ENCODE results near the gene CNTLN. TPM values are rescaled to one million over a fixed set of nuclear protein-coding genes. Genes with fewer than 3 reads are reported as not detected.

Gene CNTLN
- total RNA-seq, 1 experiment from 2014 or later: 5.1 TPM

GRCh38 chr9:17166346-17166745, 31.5 kb downstream of the CNTLN start:
- Histone ChIP-seq H3K27me3 (ENCODE audit: insufficient read depth, low read length) (no peaks in the 10 kb centered on the region), H3K27ac (ENCODE audit: low read depth, low read length) (no peak overlapping the region), H4K20me1 (ENCODE audit: insufficient read depth) (no peaks in the 10 kb centered on the region), H3K4me3 (replicated peaks in 1 of 2; ENCODE audit: low read depth in 1 of 2, low read length in 2 of 2) (no peak overlapping the region), H3K9ac (ENCODE audit: low read length) (no peak overlapping the region), H3K4me1 (ENCODE audit: control insufficient read depth in 1 of 2, insufficient read depth in 2 of 2, low read length in 2 of 2) (no peaks in the 10 kb centered on the region), H2AFZ (ENCODE audit: low read depth, low read length, poor library complexity, severe bottlenecking) (no peak overlapping the region), H3K4me2 (ENCODE audit: low read length) (no peak overlapping the region), H3K36me3 (ENCODE audit: control insufficient read depth in 1 of 2, insufficient read depth in 2 of 2, low read length in 2 of 2) (no peaks in the 10 kb centered on the region), H3K79me2 (ENCODE audit: insufficient read depth, low read length) (no peaks in the 10 kb centered on the region), H3K9me3 (ENCODE audit: control insufficient read depth in 1 of 2, insufficient read depth in 1 of 2, low read depth in 1 of 2, low read length in 2 of 2) (no peaks in the 10 kb centered on the region; a peak in 1 of 4 replicates), H3K9me2 (ENCODE audit: insufficient read depth) (no peaks in the 10 kb centered on the region)
- no peak for DNase-seq (ENCODE audit: low read depth, low spot score)
- TF ChIP-seq ZBTB33 (IDR thresholded peaks at IDR 0.05; ENCODE audit: extremely low read depth, insufficient replicate concordance, low read length): no peak
- TF ChIP-seq REST (IDR thresholded peaks at IDR 0.05; ENCODE audit: low read depth): no peak
- no peak for TF ChIP-seq EZH2phosphoT487 (IDR thresholded peaks at IDR 0.05; ENCODE audit: borderline replicate concordance)
- no peak for TF ChIP-seq EZH2 (IDR thresholded peaks at IDR 0.05)
- TF ChIP-seq SP1 (IDR thresholded peaks at IDR 0.05; ENCODE audit: low read depth): no peak
- RAD21 ChIA-PET (ENCODE audit: low non-redundant PET in 1 of 2, low total read pairs in 2 of 2, uncharacterized antibody in 2 of 2, unreplicated experiment in 2 of 2): no interaction called here
- POLR2A ChIA-PET: no interaction called here
- intact Hi-C loops (cut with micrococcal nuclease): no loop called here
- BruUV-seq (replicated peaks): no TSS peak
- CTCF ChIA-PET: no interaction called here
- ATAC-seq: no peak

All from HCT116 (cell line).